ENCODE results near the gene KIF26B.

Gene KIF26B

DNA sequence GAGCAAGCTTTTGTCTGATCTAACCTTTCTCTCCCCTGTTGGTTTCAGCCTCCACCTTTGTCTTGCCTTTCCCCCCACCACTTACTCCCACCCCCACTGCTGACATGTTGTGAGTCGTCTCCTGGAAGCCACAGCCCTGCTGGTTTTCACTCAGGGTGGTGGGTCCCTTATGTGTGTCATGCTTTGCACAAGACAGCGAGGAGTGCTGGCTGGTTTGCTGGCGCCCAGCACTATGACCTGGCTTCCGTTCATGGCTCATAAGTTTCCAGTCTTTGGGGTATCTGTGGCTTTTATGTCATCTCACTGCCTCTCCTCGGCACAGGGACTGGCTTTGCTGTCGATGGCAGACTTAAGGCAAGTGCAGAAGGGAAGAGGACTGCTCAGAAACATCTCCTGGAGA is 177.7 kb downstream of the KIF26B start:
- ATAC-seq: no peak
- TF ChIP-seq RARB (CRISPR knock-in tag; IDR thresholded peaks at IDR 0.05) (no peak), ZNF70 (CRISPR knock-in tag; IDR thresholded peaks at IDR 0.05) (no peak), ZFP30 (CRISPR knock-in tag; IDR thresholded peaks at IDR 0.05) (no peak), ESRRG (CRISPR knock-in tag; IDR thresholded peaks at IDR 0.05) (no peak), CSDC2 (CRISPR knock-in tag; IDR thresholded peaks at IDR 0.05) (no peak), CSRNP3 (CRISPR knock-in tag; IDR thresholded peaks at IDR 0.05) (no peak), OSR1 (CRISPR knock-in tag; IDR thresholded peaks at IDR 0.05) (no peak)
- TF ChIP-seq, protein P1, sequence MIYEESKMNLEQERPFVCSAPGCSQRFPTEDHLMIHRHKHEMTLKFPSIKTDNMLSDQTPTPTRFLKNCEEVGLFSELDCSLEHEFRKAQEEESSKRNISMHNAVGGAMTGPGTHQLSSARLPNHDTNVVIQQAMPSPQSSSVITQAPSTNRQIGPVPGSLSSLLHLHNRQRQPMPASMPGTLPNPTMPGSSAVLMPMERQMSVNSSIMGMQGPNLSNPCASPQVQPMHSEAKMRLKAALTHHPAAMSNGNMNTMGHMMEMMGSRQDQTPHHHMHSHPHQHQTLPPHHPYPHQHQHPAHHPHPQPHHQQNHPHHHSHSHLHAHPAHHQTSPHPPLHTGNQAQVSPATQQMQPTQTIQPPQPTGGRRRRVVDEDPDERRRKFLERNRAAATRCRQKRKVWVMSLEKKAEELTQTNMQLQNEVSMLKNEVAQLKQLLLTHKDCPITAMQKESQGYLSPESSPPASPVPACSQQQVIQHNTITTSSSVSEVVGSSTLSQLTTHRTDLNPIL (CRISPR knock-in tag; IDR thresholded peaks at IDR 0.05; ENCODE audit: low read depth): no peak
- TF ChIP-seq, protein P2, sequence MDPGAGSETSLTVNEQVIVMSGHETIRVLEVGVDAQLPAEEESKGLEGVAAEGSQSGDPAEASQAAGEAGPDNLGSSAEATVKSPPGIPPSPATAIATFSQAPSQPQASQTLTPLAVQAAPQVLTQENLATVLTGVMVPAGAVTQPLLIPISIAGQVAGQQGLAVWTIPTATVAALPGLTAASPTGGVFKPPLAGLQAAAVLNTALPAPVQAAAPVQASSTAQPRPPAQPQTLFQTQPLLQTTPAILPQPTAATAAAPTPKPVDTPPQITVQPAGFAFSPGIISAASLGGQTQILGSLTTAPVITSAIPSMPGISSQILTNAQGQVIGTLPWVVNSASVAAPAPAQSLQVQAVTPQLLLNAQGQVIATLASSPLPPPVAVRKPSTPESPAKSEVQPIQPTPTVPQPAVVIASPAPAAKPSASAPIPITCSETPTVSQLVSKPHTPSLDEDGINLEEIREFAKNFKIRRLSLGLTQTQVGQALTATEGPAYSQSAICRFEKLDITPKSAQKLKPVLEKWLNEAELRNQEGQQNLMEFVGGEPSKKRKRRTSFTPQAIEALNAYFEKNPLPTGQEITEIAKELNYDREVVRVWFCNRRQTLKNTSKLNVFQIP (CRISPR knock-in tag; IDR thresholded peaks at IDR 0.05; ENCODE audit: borderline replicate concordance, low read depth): no peak

- TF ChIP-seq, protein P3, sequence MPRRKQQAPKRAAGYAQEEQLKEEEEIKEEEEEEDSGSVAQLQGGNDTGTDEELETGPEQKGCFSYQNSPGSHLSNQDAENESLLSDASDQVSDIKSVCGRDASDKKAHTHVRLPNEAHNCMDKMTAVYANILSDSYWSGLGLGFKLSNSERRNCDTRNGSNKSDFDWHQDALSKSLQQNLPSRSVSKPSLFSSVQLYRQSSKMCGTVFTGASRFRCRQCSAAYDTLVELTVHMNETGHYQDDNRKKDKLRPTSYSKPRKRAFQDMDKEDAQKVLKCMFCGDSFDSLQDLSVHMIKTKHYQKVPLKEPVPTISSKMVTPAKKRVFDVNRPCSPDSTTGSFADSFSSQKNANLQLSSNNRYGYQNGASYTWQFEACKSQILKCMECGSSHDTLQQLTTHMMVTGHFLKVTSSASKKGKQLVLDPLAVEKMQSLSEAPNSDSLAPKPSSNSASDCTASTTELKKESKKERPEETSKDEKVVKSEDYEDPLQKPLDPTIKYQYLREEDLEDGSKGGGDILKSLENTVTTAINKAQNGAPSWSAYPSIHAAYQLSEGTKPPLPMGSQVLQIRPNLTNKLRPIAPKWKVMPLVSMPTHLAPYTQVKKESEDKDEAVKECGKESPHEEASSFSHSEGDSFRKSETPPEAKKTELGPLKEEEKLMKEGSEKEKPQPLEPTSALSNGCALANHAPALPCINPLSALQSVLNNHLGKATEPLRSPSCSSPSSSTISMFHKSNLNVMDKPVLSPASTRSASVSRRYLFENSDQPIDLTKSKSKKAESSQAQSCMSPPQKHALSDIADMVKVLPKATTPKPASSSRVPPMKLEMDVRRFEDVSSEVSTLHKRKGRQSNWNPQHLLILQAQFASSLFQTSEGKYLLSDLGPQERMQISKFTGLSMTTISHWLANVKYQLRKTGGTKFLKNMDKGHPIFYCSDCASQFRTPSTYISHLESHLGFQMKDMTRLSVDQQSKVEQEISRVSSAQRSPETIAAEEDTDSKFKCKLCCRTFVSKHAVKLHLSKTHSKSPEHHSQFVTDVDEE (CRISPR knock-in tag; IDR thresholded peaks at IDR 0.05): no peak
- TF ChIP-seq, protein P1 (CRISPR knock-in tag; IDR thresholded peaks at IDR 0.05; ENCODE audit: low read depth): no peak
- TF ChIP-seq PPARA (CRISPR knock-in tag; IDR thresholded peaks at IDR 0.05; ENCODE audit: borderline replicate concordance) (no peak), ZNF70 (CRISPR knock-in tag; IDR thresholded peaks at IDR 0.05) (no peak), SNAI2 (CRISPR knock-in tag; IDR thresholded peaks at IDR 0.05) (no peak), BACH2 (CRISPR knock-in tag; IDR thresholded peaks at IDR 0.05; ENCODE audit: borderline replicate concordance) (no peak), ZNF565 (CRISPR knock-in tag; conservative IDR thresholded peaks at IDR 0.05; ENCODE audit: low read depth) (no peak), PATZ1 (CRISPR knock-in tag; IDR thresholded peaks at IDR 0.05; ENCODE audit: borderline replicate concordance) (no peak), ZFP3 (CRISPR knock-in tag; IDR thresholded peaks at IDR 0.05) (no peak), OSR1 (CRISPR knock-in tag; IDR thresholded peaks at IDR 0.05) (no peak), ZC3H10 (CRISPR knock-in tag; IDR thresholded peaks at IDR 0.05) (no peak), RARB (CRISPR knock-in tag; IDR thresholded peaks at IDR 0.05) (no peak), CSDC2 (CRISPR knock-in tag; IDR thresholded peaks at IDR 0.05) (no peak), ARNTL (CRISPR knock-in tag; IDR thresholded peaks at IDR 0.05; ENCODE audit: borderline replicate concordance, low read depth) (no peak), TCF4 (CRISPR knock-in tag; IDR thresholded peaks at IDR 0.05; ENCODE audit: borderline replicate concordance) (no peak), ISL1 (CRISPR knock-in tag; IDR thresholded peaks at IDR 0.05) (no peak)
- TF ChIP-seq, protein P2 (CRISPR knock-in tag; IDR thresholded peaks at IDR 0.05; ENCODE audit: borderline replicate concordance, low read depth): no peak
- ATAC-seq: no peak
Observed at GRCh38 chr1:245334235-245334634, 179.4 kb downstream of the KIF26B start.

Data from SK-N-SH treated with all-trans-retinoic acid at 6 μM for 48 hours (cell line).